Measurements from ENCODE around the gene PCDHB16.
"Not testable (repeated sequence)": the region's sequence is repeated elsewhere in the genome, so short reads cannot be mapped to it uniquely, and the experiment has no call there.

Gene PCDHB16

DNA sequence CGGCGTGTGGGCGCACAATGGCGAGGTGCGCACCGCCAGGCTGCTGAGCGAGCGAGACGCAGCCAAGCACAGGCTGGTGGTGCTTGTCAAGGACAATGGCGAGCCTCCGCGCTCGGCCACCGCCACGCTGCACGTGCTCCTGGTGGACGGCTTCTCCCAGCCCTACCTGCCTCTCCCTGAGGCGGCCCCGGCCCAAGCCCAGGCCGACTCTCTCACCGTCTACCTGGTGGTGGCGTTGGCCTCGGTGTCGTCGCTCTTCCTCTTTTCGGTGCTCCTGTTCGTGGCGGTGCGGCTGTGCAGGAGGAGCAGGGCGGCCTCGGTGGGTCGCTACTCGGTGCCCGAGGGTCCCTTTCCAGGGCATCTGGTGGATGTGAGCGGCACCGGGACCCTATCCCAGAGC, 30.1 kb upstream of the PCDHB16 start:
- not testable (repeated sequence) for H3K4me2 ChIP-seq (ENCODE audit: low read length); H3K18ac ChIP-seq (ENCODE audit: low read length); H3K79me1 ChIP-seq (ENCODE audit: low read length); DNase-seq; H3K27me3 ChIP-seq (ENCODE audit: insufficient read depth, low read length); H3K9ac ChIP-seq (ENCODE audit: low read length); H3K27ac ChIP-seq (ENCODE audit: low read depth, low read length); H3K4ac ChIP-seq (ENCODE audit: low read depth, low read length); H3K4me3 ChIP-seq (ENCODE audit: low read depth, low read length); H2BK12ac ChIP-seq (ENCODE audit: low read length); H4K91ac ChIP-seq (ENCODE audit: low read depth, low read length); H2BK5ac ChIP-seq (ENCODE audit: low read depth, low read length, poor library complexity); H2AK5ac ChIP-seq (ENCODE audit: low read length); H2AFZ ChIP-seq (ENCODE audit: insufficient read depth, low read length, poor library complexity); H3K14ac ChIP-seq (ENCODE audit: low read length); H4K8ac ChIP-seq (ENCODE audit: low read depth, low read length); H3K9me3 ChIP-seq (ENCODE audit: insufficient read depth, low read depth, low read length); H2BK120ac ChIP-seq (ENCODE audit: insufficient read depth, low read length, poor library complexity); H3K23ac ChIP-seq (ENCODE audit: low read length); H3K4me1 ChIP-seq (ENCODE audit: control insufficient read depth in 1 of 2, insufficient read depth in 2 of 2, low read length in 2 of 2); H3K79me2 ChIP-seq (ENCODE audit: control insufficient read depth, insufficient read depth, low read length, poor library complexity); H4K12ac ChIP-seq (ENCODE audit: low read depth, low read length); H3K36me3 ChIP-seq (ENCODE audit: control insufficient read depth in 1 of 2, insufficient read depth in 2 of 2, low read length in 2 of 2)
- no CpG with 5 or more reads among the region's 36 CpGs for WGBS (ENCODE audit: extremely low coverage, insufficient coverage, insufficient read length)

DNA sequence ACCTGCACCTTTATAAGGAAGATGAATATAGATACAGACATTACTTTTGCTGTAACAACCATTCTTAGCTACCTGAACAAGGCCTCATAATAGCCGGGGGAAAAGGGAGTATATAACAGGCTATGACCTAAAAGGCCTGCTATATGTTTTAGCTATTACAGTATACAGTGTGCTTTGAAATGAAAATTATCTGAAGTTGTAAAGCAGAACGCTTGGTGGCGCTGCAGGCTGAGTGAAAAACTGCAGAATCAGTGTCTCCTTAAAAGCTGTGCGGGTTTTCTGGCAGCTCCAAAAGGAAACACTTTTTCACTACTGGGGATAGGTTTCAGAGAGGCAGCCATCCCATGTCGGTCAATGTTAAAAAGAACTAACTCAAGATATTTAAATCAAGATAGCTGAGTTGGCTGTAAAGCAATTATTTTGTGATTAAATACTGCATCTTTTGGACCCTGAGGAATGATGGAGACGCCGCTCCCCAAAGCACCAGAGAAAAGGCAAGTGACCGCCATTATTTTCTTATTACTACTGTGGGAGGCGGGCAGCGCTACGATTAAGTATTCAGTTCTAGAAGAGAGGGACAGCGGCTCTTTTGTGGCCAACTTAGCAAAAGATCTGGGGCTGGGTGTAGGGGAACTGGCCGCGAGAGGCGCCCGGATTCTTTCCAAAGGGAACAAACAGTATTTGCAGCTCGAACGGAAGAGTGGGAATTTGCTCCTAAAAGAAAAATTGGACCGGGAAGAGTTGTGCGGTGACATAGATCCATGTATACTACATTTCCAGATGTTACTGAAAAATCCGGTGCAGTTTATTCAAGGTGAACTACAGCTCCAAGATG, 26.4 kb upstream of the PCDHB16 start:
- Histone ChIP-seq H2AFZ (ENCODE audit: insufficient read depth, low read length, poor library complexity) (no peak overlapping the region), H3K27ac (ENCODE audit: low read depth, low read length) (no peak overlapping the region), H3K79me1 (ENCODE audit: low read length) (no peaks in the 10 kb centered on the region), H3K4me3 (ENCODE audit: low read depth, low read length) (no peak overlapping the region), H3K36me3 (ENCODE audit: control insufficient read depth in 1 of 2, insufficient read depth in 2 of 2, low read length in 2 of 2) (no peaks in the 10 kb centered on the region), H3K18ac (ENCODE audit: low read length) (no peak overlapping the region), H3K4me2 (ENCODE audit: low read length) (no peak overlapping the region), H3K27me3 (ENCODE audit: insufficient read depth, low read length) (no peaks in the 10 kb centered on the region), H2AK5ac (ENCODE audit: low read length) (no peak overlapping the region), H4K12ac (ENCODE audit: low read depth, low read length) (no peak overlapping the region), H3K23ac (ENCODE audit: low read length) (no peak overlapping the region), H3K9me3 (ENCODE audit: insufficient read depth, low read depth, low read length) (peaks cover 2% of the 10 kb centered on the region), H4K8ac (ENCODE audit: low read depth, low read length) (no peak overlapping the region), H3K79me2 (ENCODE audit: control insufficient read depth, insufficient read depth, low read length, poor library complexity) (no peaks in the 10 kb centered on the region), H3K4ac (ENCODE audit: low read depth, low read length) (no peak overlapping the region), H3K9ac (ENCODE audit: low read length) (no peak overlapping the region), H3K14ac (ENCODE audit: low read length) (no peak overlapping the region), H2BK5ac (ENCODE audit: low read depth, low read length, poor library complexity) (no peak overlapping the region), H2BK12ac (ENCODE audit: low read length) (no peak overlapping the region), H2BK120ac (ENCODE audit: insufficient read depth, low read length, poor library complexity) (no peak overlapping the region), H4K91ac (ENCODE audit: low read depth, low read length) (no peak overlapping the region), H3K4me1 (ENCODE audit: control insufficient read depth in 1 of 2, insufficient read depth in 2 of 2, low read length in 2 of 2) (no peaks in the 10 kb centered on the region)
- no peak for DNase-seq
- WGBS (ENCODE audit: extremely low coverage, insufficient coverage, insufficient read length): no CpG with 5 or more reads among the region's 21 CpGs

DNA sequence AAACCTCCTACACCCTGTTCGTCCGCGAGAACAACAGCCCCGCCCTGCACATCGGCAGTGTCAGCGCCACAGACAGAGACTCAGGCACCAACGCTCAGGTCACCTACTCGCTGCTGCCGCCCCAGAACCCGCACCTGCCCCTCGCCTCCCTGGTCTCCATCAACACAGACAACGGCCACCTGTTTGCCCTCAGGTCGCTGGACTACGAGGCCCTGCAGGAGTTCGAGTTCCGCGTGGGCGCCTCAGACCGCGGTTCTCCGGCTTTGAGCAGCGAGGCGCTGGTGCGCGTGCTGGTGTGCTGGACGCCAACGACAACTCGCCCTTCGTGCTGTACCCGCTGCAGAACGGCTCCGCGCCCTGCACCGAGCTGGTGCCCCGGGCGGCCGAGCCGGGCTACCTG, 24.8 kb upstream of the PCDHB16 start:
- H3K9ac ChIP-seq (ENCODE audit: low read length); DNase-seq; H2BK12ac ChIP-seq (ENCODE audit: low read length); H3K4me2 ChIP-seq (ENCODE audit: low read length); H2AK5ac ChIP-seq (ENCODE audit: low read length); H3K9me3 ChIP-seq (ENCODE audit: insufficient read depth, low read depth, low read length); H4K91ac ChIP-seq (ENCODE audit: low read depth, low read length); H3K4ac ChIP-seq (ENCODE audit: low read depth, low read length); H3K27me3 ChIP-seq (ENCODE audit: insufficient read depth, low read length); H4K12ac ChIP-seq (ENCODE audit: low read depth, low read length); H2BK5ac ChIP-seq (ENCODE audit: low read depth, low read length, poor library complexity); H3K18ac ChIP-seq (ENCODE audit: low read length); H3K14ac ChIP-seq (ENCODE audit: low read length); H3K79me2 ChIP-seq (ENCODE audit: control insufficient read depth, insufficient read depth, low read length, poor library complexity); H3K79me1 ChIP-seq (ENCODE audit: low read length); H3K23ac ChIP-seq (ENCODE audit: low read length); H3K4me3 ChIP-seq (ENCODE audit: low read depth, low read length); H2AFZ ChIP-seq (ENCODE audit: insufficient read depth, low read length, poor library complexity); H4K8ac ChIP-seq (ENCODE audit: low read depth, low read length); H2BK120ac ChIP-seq (ENCODE audit: insufficient read depth, low read length, poor library complexity); H3K27ac ChIP-seq (ENCODE audit: low read depth, low read length); H3K36me3 ChIP-seq (ENCODE audit: control insufficient read depth in 1 of 2, insufficient read depth in 2 of 2, low read length in 2 of 2); H3K4me1 ChIP-seq (ENCODE audit: control insufficient read depth in 1 of 2, insufficient read depth in 2 of 2, low read length in 2 of 2): not testable (repeated sequence)
- WGBS (ENCODE audit: extremely low coverage, insufficient coverage, insufficient read length): no CpG with 5 or more reads among the region's 38 CpGs

DNA sequence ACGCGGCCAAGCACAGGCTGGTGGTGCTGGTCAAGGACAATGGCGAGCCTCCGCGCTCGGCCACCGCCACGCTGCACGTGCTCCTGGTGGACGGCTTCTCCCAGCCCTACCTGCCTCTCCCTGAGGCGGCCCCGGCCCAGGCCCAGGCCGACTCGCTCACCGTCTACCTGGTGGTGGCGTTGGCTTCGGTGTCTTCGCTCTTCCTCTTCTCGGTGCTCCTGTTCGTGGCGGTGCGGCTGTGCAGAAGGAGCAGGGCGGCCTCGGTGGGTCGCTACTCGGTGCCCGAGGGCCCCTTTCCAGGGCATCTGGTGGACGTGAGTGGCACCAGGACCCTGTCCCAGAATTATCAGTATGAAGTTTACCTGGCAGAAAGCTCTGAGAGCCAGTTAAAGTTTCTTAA, 24.3 kb upstream of the PCDHB16 start:
- H2AFZ ChIP-seq (ENCODE audit: insufficient read depth, low read length, poor library complexity); H3K4me2 ChIP-seq (ENCODE audit: low read length); H3K4me1 ChIP-seq (ENCODE audit: control insufficient read depth in 1 of 2, insufficient read depth in 2 of 2, low read length in 2 of 2); H3K79me2 ChIP-seq (ENCODE audit: control insufficient read depth, insufficient read depth, low read length, poor library complexity); H3K36me3 ChIP-seq (ENCODE audit: control insufficient read depth in 1 of 2, insufficient read depth in 2 of 2, low read length in 2 of 2); H4K8ac ChIP-seq (ENCODE audit: low read depth, low read length); H3K23ac ChIP-seq (ENCODE audit: low read length); H2AK5ac ChIP-seq (ENCODE audit: low read length); H3K79me1 ChIP-seq (ENCODE audit: low read length); H4K12ac ChIP-seq (ENCODE audit: low read depth, low read length); H2BK120ac ChIP-seq (ENCODE audit: insufficient read depth, low read length, poor library complexity); H3K9me3 ChIP-seq (ENCODE audit: insufficient read depth, low read depth, low read length); H3K18ac ChIP-seq (ENCODE audit: low read length); H3K9ac ChIP-seq (ENCODE audit: low read length); H3K14ac ChIP-seq (ENCODE audit: low read length); H3K27ac ChIP-seq (ENCODE audit: low read depth, low read length); DNase-seq; H4K91ac ChIP-seq (ENCODE audit: low read depth, low read length); H3K4ac ChIP-seq (ENCODE audit: low read depth, low read length); H2BK12ac ChIP-seq (ENCODE audit: low read length); H3K4me3 ChIP-seq (ENCODE audit: low read depth, low read length); H2BK5ac ChIP-seq (ENCODE audit: low read depth, low read length, poor library complexity); H3K27me3 ChIP-seq (ENCODE audit: insufficient read depth, low read length): not testable (repeated sequence)
- WGBS (ENCODE audit: extremely low coverage, insufficient coverage, insufficient read length): no CpG with 5 or more reads among the region's 28 CpGs

All from trophoblast cell (in vitro differentiated cells and primary cell).